Keratinocyte (primary cell): ENCODE results near the gene ABTB1. TPM values are rescaled to one million over a fixed set of nuclear protein-coding genes. Genes with fewer than 3 reads are reported as not detected.

Experiments used
- DNase-seq: peaks from one replicate; pipeline ENCODE4 v3.0.0-alpha.2; 2011; ENCODE audit warnings: low read depth, missing footprints, low spot score
- FAIRE-seq: peaks from 2 replicates; lab custom pipeline; 2011; peaks lifted over from hg19 to GRCh38; lab: Jason Lieb, UNC
- H2AFZ ChIP-seq: 2 replicates; pipeline ENCODE4 v1.6.0; 2012; ENCODE audit warnings: low read length, control low read depth, inconsistent platforms; ENCODE audit not compliant: control insufficient read depth
- H3K27ac ChIP-seq: 2 replicates; pipeline ENCODE4 v1.5.1; 2011; ENCODE audit warnings: low read length; ENCODE audit not compliant: control insufficient read depth, insufficient read depth
- H3K27me3 ChIP-seq: 3 replicates; pipeline ENCODE4 v1.6.0; 2011; ENCODE audit warnings: low read length; ENCODE audit not compliant: control insufficient read depth, insufficient read depth; ENCODE audit errors: extremely low read depth
- H3K36me3 ChIP-seq, 2 experiments: 2 replicates in 1 of 2; 3 replicates in 1 of 2; pipeline ENCODE4 v1.5.1; 2011; ENCODE audit warnings: low read length in 2 of 2, mild to moderate bottlenecking in 1 of 2; ENCODE audit not compliant: control insufficient read depth in 2 of 2, insufficient read depth in 2 of 2; ENCODE audit errors: extremely low read depth in 1 of 2
- H3K4me1 ChIP-seq: 3 replicates; pipeline ENCODE4 v1.5.1; 2011; ENCODE audit warnings: low read length; ENCODE audit not compliant: control insufficient read depth, insufficient read depth; ENCODE audit errors: extremely low read depth
- H3K4me2 ChIP-seq: 3 replicates; pipeline ENCODE4 v1.6.0; 2011; ENCODE audit warnings: low read depth, low read length; ENCODE audit not compliant: control insufficient read depth, insufficient read depth; ENCODE audit errors: extremely low read depth
- H3K4me3 ChIP-seq, 3 experiments: fragments of 200-600 bp in 1 of 3; sonication (generic) in 1 of 3; 2 replicates in 2 of 3; 3 replicates in 1 of 3; pipeline ENCODE4 v1.5.1; 2011 to 2016; ENCODE audit warnings: low read length in 3 of 3, mild to moderate bottlenecking in 3 of 3, control low read depth in 2 of 3, inconsistent platforms in 1 of 3, low read depth in 1 of 3, mixed read lengths in 1 of 3, mixed run types in 1 of 3, moderate library complexity in 1 of 3; ENCODE audit not compliant: control insufficient read depth in 2 of 3, insufficient read depth in 2 of 3; ENCODE audit errors: extremely low read depth in 1 of 3
- H3K79me2 ChIP-seq: 2 replicates; pipeline ENCODE4 v1.6.0; 2012; ENCODE audit warnings: low read length; ENCODE audit not compliant: control insufficient read depth, insufficient read depth
- H3K9ac ChIP-seq: 3 replicates; pipeline ENCODE4 v1.6.0; 2011; ENCODE audit warnings: low read length; ENCODE audit not compliant: control insufficient read depth, insufficient read depth; ENCODE audit errors: extremely low read depth
- H3K9me1 ChIP-seq: 3 replicates; pipeline ENCODE4 v1.6.0; 2011; ENCODE audit warnings: low read length; ENCODE audit not compliant: control insufficient read depth, insufficient read depth; ENCODE audit errors: extremely low read depth
- H3K9me3 ChIP-seq: 2 replicates; pipeline ENCODE4 v1.5.1; 2012; ENCODE audit warnings: low read depth, low read length; ENCODE audit not compliant: control insufficient read depth
- H4K20me1 ChIP-seq: 3 replicates; pipeline ENCODE4 v1.6.0; 2011; ENCODE audit warnings: low read length; ENCODE audit not compliant: control insufficient read depth, insufficient read depth; ENCODE audit errors: extremely low read depth
- CTCF ChIP-seq, 3 experiments: IDR thresholded peaks in 1 of 3; conservative IDR thresholded peaks in 1 of 3; optimal IDR thresholded peaks in 1 of 3; 2 replicates in 2 of 3; 3 replicates in 1 of 3; pipeline versions ENCODE3 to v1.5.1; 2011; ENCODE audit warnings: low read length in 3 of 3, mild to moderate bottlenecking in 3 of 3, moderate library complexity in 2 of 3, control low read depth in 1 of 3, inconsistent platforms in 1 of 3; ENCODE audit not compliant: insufficient read depth in 2 of 3; ENCODE audit errors: extremely low read depth in 1 of 3
- EZH2 ChIP-seq: IDR thresholded peaks from one replicate; pipeline ENCODE4 v1.6.1; 2012; ENCODE audit warnings: inconsistent platforms, mild to moderate bottlenecking, low read length, moderate library complexity
- dilution Hi-C: fragments of 300-500 bp; cut with MboI; formaldehyde crosslinking; loops from one replicate; pipeline ENCODE4 v1.7.0; 2020; ENCODE audit warnings: low sequenced_read_pairs; ENCODE audit not compliant: extremely low pct_ligation_motif_present
- polyA plus RNA-seq, 5 experiments: library from polyadenylated mRNA; depleted of rRNA in 3 of 5; stranded (reverse) in 3 of 5; stranded (forward) in 1 of 5; unstranded in 1 of 5; fragments of >200 nt; gene quantifications; 1 replicate in 1 of 5; 2 replicates in 3 of 5; 3 replicates in 1 of 5; pipeline versions ENCODE4 v1.2.1 to v1.2.3, GENCODE V29; 2011 to 2012; ENCODE audit warnings: missing spikeins in 2 of 5, low read depth in 1 of 5, low replicate concordance in 1 of 5

The ABTB1 gene
- polyA plus RNA-seq, 1 donor (not counting 4 experiments of a cell fraction or from before 2014, with no cell fraction given): 11.6 TPM

GRCh38 chr3:127716384-127716783 is 43.6 kb downstream of the ABTB1 start:
- FAIRE-seq (no peak), DNase-seq (no peak)
- Histone ChIP-seq H3K4me1 (no peaks in the 10 kb centered on the region), H3K9me1 (no peaks in the 10 kb centered on the region), H3K27ac (no peak overlapping the region), H2AFZ (no peak overlapping the region), H3K27me3 (no peaks in the 10 kb centered on the region), H3K9me3 (no peaks in the 10 kb centered on the region), H4K20me1 (no peaks in the 10 kb centered on the region), H3K4me3 (no peak overlapping the region), H3K79me2 (no peaks in the 10 kb centered on the region), H3K36me3 (peaks cover 0 to 5% of the 10 kb centered on the region in 2 experiments), H3K9ac (no peak overlapping the region), H3K4me2 (no peak overlapping the region)
- dilution Hi-C loops: no loop called here
- TF ChIP-seq EZH2: no peak
- no peak for TF ChIP-seq CTCF (optimal IDR thresholded peaks at IDR 0.05 in 1 of 3, IDR thresholded peaks at IDR 0.05 in 1 of 3, conservative IDR thresholded peaks at IDR 0.05 in 1 of 3; ENCODE audit: extremely low read depth in 1 of 3, insufficient read depth in 2 of 3, low read length in 3 of 3)

GRCh38 chr3:127717357-127718244 is 44.8 kb downstream of the ABTB1 start:
- Histone ChIP-seq H3K4me2 (no peak overlapping the region), H3K4me3 (no peak overlapping the region), H4K20me1 (no peaks in the 10 kb centered on the region), H3K27ac (no peak overlapping the region), H2AFZ (no peak overlapping the region), H3K4me1 (peaks cover under 1% of the 10 kb centered on the region), H3K79me2 (no peaks in the 10 kb centered on the region), H3K27me3 (no peaks in the 10 kb centered on the region), H3K36me3 (peaks cover 1 to 5% of the 10 kb centered on the region in 2 experiments), H3K9me1 (no peaks in the 10 kb centered on the region), H3K9ac (no peak overlapping the region), H3K9me3 (no peaks in the 10 kb centered on the region)
- dilution Hi-C loops: no loop called here
- TF ChIP-seq EZH2 (no peak), CTCF (optimal IDR thresholded peaks at IDR 0.05 in 1 of 3, IDR thresholded peaks at IDR 0.05 in 1 of 3, conservative IDR thresholded peaks at IDR 0.05 in 1 of 3; ENCODE audit: extremely low read depth in 1 of 3, insufficient read depth in 2 of 3, low read length in 3 of 3) (no peak)
- no peak for DNase-seq
- FAIRE-seq: no peak
